Ishikawa (cell line): ENCODE measurements around the gene APOA5.

Experiments
- CEBPB ChIP-seq: IDR thresholded peaks from 2 replicates; pipeline ENCODE4 v1.6.1; 2012
- CREB1 ChIP-seq: IDR thresholded peaks from 2 replicates; pipeline ENCODE4 v1.6.1; 2012; ENCODE audit warnings: low read depth
- EGR1 ChIP-seq: IDR thresholded peaks from 2 replicates; pipeline ENCODE4 v1.6.1; 2012
- EP300 ChIP-seq: IDR thresholded peaks from 2 replicates; pipeline ENCODE4 v1.6.1; 2012; ENCODE audit warnings: borderline replicate concordance
- FOXM1 ChIP-seq: IDR thresholded peaks from 2 replicates; pipeline ENCODE4 v1.6.1; 2012; ENCODE audit warnings: low read depth, borderline replicate concordance
- NFIC ChIP-seq: IDR thresholded peaks from 2 replicates; pipeline ENCODE4 v1.6.1; 2012
- RAD21 ChIP-seq: IDR thresholded peaks from 2 replicates; pipeline ENCODE4 v1.6.1; 2012; ENCODE audit warnings: low read depth
- TAF1 ChIP-seq: IDR thresholded peaks from 2 replicates; pipeline ENCODE4 v1.6.1; 2012; ENCODE audit warnings: low read depth, mild to moderate bottlenecking
- TCF12 ChIP-seq: IDR thresholded peaks from 2 replicates; pipeline ENCODE4 v1.6.1; 2012; ENCODE audit warnings: low read depth
- TEAD4 ChIP-seq: IDR thresholded peaks from 2 replicates; pipeline ENCODE4 v1.6.1; 2012
- YY1 ChIP-seq: IDR thresholded peaks from 2 replicates; pipeline ENCODE4 v1.6.1; 2012; ENCODE audit warnings: low read depth
- ZBTB7A ChIP-seq: IDR thresholded peaks from 2 replicates; pipeline ENCODE4 v1.6.1; 2012; ENCODE audit warnings: low read depth
- TF ChIP-seq, protein P1 (sequence below): IDR thresholded peaks from 2 replicates; pipeline ENCODE4 v1.6.1; 2012
- TF ChIP-seq, protein P2 (sequence below): IDR thresholded peaks from 2 replicates; pipeline ENCODE4 v1.6.1; 2012
- TF ChIP-seq, protein P3 (sequence below): IDR thresholded peaks from 2 replicates; pipeline ENCODE4 v1.6.1; 2012; ENCODE audit warnings: low read depth, mild to moderate bottlenecking

Gene APOA5

DNA sequence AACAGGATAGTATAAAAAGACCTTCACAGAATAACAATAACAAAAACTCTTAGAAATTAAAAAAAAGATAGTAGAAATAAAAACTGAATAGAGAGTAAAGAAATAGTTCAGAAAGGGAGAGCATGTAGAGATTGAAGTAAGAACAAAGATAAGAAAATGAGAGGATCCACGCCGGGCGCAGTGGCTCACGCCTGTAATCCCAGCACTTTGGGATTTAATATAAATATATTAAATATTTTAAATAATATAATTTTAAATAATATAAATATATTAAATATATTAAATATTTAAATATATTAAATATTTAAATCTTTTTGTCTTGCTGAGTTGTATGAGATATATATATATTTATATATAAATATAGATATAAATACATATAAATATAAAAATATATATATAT lies 20.4 kb upstream of the APOA5 start:
- TF ChIP-seq NFIC, result no peak

DNA sequence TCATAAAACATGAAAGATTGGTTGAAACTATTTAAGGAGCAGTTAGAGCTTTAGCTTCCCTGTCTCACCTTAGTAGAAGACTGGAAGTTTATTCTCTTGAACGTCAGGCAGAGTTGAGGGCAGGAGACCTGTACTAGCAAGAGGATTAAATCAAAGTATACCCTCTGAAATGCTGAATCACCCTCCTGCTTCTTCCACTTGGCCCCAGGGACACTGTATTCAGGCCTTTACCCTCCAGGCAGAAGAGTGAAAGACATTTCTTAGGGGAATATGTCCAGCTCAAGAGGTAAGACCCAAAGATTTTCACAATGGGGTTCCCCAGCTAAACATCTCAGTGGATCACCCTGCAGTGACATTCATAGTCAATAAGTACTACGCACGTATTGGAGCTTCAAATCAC lies 19.5 kb upstream of the APOA5 start:
- TF ChIP-seq NFIC (no peak), CREB1 (no peak), EP300 (no peak), ZBTB7A (no peak), TAF1 (no peak), YY1 (no peak), TCF12 (no peak)
- TF ChIP-seq, protein P1, sequence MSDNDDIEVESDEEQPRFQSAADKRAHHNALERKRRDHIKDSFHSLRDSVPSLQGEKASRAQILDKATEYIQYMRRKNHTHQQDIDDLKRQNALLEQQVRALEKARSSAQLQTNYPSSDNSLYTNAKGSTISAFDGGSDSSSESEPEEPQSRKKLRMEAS, result no peak
- TF ChIP-seq, protein P2, sequence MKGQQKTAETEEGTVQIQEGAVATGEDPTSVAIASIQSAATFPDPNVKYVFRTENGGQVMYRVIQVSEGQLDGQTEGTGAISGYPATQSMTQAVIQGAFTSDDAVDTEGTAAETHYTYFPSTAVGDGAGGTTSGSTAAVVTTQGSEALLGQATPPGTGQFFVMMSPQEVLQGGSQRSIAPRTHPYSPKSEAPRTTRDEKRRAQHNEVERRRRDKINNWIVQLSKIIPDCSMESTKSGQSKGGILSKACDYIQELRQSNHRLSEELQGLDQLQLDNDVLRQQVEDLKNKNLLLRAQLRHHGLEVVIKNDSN, result no peak

DNA sequence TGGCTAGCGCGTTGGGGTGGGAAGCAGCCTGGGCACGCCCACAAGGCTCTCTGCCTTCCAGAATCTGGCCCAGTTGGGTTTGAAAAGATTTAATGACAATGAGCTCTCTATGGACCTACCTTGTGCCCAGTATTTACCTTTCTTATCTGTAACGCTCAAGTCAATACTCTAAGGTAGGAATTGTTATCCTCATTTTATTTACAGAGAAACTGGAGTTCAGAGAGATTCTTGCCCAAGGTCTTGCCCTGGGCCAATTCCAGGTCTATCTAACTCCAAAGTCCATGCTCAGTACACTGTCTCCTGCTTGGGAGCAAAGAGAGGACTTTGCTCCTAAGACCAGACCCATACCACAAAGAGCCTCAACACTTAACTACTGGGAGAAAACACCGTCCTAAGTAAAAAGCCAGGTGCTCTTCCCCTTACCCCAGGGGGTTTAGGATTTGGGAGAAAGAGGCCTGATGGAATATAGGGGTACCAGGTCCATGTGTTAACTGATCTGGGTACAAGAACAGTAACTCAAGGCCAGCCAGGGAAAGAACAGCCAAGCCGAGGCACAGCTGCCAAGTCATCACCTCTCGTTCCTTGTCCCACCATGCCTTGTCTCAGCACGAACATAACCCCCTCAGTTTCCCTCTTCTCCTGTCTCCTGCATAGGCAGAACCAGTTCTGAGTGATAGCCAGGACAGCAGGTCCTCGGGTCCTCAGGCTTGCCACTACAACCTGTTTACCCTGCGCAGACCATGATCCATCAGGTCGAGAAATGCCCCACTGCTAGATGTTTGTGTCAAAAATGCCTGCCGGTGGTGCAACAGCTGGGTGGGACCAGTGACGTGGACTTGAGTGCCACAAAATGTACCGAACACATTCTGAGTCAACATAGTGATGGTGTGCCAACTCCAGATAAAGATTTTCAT lies 16.8 kb upstream of the APOA5 start:
- TF ChIP-seq, protein P2, result no peak
- TF ChIP-seq EP300 (no peak), ZBTB7A (no peak), TEAD4 (no peak), TAF1 (no peak)
- TF ChIP-seq, protein P3, sequence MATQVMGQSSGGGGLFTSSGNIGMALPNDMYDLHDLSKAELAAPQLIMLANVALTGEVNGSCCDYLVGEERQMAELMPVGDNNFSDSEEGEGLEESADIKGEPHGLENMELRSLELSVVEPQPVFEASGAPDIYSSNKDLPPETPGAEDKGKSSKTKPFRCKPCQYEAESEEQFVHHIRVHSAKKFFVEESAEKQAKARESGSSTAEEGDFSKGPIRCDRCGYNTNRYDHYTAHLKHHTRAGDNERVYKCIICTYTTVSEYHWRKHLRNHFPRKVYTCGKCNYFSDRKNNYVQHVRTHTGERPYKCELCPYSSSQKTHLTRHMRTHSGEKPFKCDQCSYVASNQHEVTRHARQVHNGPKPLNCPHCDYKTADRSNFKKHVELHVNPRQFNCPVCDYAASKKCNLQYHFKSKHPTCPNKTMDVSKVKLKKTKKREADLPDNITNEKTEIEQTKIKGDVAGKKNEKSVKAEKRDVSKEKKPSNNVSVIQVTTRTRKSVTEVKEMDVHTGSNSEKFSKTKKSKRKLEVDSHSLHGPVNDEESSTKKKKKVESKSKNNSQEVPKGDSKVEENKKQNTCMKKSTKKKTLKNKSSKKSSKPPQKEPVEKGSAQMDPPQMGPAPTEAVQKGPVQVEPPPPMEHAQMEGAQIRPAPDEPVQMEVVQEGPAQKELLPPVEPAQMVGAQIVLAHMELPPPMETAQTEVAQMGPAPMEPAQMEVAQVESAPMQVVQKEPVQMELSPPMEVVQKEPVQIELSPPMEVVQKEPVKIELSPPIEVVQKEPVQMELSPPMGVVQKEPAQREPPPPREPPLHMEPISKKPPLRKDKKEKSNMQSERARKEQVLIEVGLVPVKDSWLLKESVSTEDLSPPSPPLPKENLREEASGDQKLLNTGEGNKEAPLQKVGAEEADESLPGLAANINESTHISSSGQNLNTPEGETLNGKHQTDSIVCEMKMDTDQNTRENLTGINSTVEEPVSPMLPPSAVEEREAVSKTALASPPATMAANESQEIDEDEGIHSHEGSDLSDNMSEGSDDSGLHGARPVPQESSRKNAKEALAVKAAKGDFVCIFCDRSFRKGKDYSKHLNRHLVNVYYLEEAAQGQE, result no peak

DNA sequence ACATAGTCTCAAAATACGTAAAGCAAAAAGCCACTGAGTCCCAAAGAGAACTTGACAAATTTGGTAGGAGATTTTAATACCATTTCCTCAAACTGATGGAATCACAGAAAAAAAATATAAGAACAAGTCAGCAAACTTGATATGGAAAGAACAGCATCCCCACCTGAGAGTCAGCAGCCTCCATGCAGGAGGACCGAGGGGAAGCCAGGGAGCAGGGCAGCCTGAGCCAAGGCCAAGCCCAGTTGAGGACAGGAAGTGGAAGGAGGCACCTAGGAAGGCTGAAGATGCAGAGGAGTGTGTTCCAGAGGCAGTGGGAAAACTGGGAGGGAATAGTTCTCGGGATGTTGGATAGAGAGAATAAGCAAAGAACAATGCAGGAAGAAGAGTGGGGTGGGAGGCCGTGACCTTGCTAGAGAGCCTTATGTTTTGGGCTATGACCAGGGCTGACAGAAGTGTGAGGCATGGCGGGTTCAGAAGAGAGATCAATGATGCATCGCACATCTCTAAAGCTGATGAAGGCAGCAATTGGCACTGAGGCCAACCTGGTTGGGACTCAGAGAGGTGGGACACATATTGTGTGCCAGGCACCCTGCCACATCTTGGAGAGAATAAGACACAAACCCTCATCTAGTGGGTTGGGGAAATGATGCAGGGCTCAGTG lies 16.1 kb upstream of the APOA5 start:
- TF ChIP-seq, protein P1, result no peak
- TF ChIP-seq RAD21 (no peak), EGR1 (no peak)

DNA sequence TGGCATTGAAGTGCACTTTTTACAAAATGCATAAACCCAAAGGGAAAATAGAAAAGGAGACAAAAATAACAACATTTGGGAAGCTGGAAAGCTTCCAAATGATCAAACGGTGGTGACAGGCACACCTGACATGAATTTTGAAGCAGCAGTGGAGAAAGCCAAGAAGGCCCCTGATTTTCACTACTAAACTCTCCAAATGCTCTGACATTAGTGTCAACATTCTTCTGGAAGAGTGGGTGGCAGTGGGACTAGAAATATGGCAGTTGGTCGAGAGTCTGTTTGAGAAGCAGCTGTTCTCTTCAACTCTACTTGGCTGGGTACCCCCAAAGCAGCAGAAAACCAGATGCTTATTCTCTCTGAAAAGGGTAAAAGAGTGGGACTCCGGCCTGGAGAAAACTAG lies 12.3 kb upstream of the APOA5 start:
- TF ChIP-seq ZBTB7A (no peak), FOXM1 (no peak), TCF12 (no peak), NFIC (no peak), RAD21 (no peak), TEAD4 (no peak), EP300 (no peak)
- TF ChIP-seq, protein P2, result no peak

DNA sequence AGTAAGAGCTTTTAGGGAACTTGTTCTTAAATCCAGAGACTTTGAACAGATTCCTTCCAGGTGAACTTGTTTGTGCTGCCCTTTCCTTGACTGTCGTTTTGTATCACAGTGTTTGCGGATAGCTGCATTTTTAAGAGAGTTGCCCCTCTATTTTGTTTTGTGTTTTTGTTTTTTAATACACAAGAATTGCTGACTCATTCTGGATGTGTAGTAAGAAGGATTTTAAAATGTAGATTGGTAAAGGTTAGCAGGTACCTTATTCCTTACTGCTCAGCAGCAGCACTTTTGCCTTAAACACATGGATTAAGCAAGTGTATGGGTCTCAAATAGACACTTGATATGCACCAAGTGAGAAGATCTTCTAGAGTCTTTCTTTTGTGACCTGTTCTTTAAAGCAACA lies 8.9 kb upstream of the APOA5 start:
- TF ChIP-seq ZBTB7A, result no peak
- TF ChIP-seq EGR1, result no peak
- no peak for TF ChIP-seq CREB1
- TF ChIP-seq NFIC, result no peak
- TF ChIP-seq, protein P3, result no peak
- TF ChIP-seq TCF12, result no peak
- TF ChIP-seq CEBPB, result no peak
- TF ChIP-seq, protein P2, result no peak
- TF ChIP-seq RAD21, result no peak
- no peak for TF ChIP-seq TEAD4
- TF ChIP-seq, protein P1, result no peak
